K562 (cell line): ENCODE data around the gene SLC45A3. TPM values are rescaled to one million over a fixed set of nuclear protein-coding genes. Genes with fewer than 3 reads are reported as not detected.
A peak's percentile ranks its signal among the peaks of the same experiment; 100 is the strongest.

Experiments
- ATAC-seq: fragments of 200-7000 bp; cut with Tn5 transposase; 3 replicates; pipeline ENCODE4 v1.9.1; 2020; ENCODE audit warnings: moderate library complexity
- BruUV-seq: library from RNA; stranded (reverse); fragments of 400-500 nt; replicated peaks from 2 replicates; lab custom pipeline; 2021; lab: Mats Ljungman, UMichigan
- CTCF ChIA-PET: fragments of 300-600 bp; formaldehyde crosslinking; extraction: SDS; loops from one replicate; lab custom pipeline; 2021; ENCODE audit warnings: low intra/inter-chr PET ratio; lab: Yijun Ruan, JAX
- POLR2A ChIA-PET: fragments of 300-600, 350-650 bp; sonication (Branson Sonifier 250); formaldehyde crosslinking; extraction: SDS; loops from one replicate; lab custom pipeline; 2021; ENCODE audit warnings: antibody characterized with exemption, inconsistent platforms; lab: Yijun Ruan, JAX
- DNase-seq, 4 experiments: peaks; one replicate each; pipeline versions ENCODE4 v3.0.0 to v3.0.0-alpha.2; 2011 to 2018; ENCODE audit warnings: low spot score in 3 of 4, mixed read lengths in 3 of 4; ENCODE audit errors: extremely low read depth in 1 of 4
- FAIRE-seq: peaks from 2 replicates; lab custom pipeline; 2011; peaks lifted over from hg19 to GRCh38; lab: Jason Lieb, UNC
- H2AFZ ChIP-seq: 2 replicates; pipeline ENCODE4 v1.6.0; 2011; ENCODE audit warnings: low read depth, low read length, control low read depth, inconsistent platforms
- H3K27ac ChIP-seq: fragments of 200-600 bp; 3 replicates; pipeline ENCODE4 v1.8.0; 2011; ENCODE audit warnings: low read depth, mild to moderate bottlenecking, control low read depth, inconsistent platforms, low read length, moderate library complexity, mixed read lengths; ENCODE audit errors: extremely low read depth
- H3K27me3 ChIP-seq, 2 experiments: fragments of 300-600 bp in 1 of 2; 2 replicates in 1 of 2; 3 replicates in 1 of 2; pipeline versions ENCODE4 v1.6.0 to v1.8.0; 2011; ENCODE audit warnings: inconsistent platforms in 2 of 2, low read length in 2 of 2, mild to moderate bottlenecking in 1 of 2, mixed read lengths in 1 of 2, moderate library complexity in 1 of 2; ENCODE audit not compliant: control insufficient read depth in 2 of 2, insufficient read depth in 2 of 2
- H3K36me3 ChIP-seq: fragments of 300-600 bp; 3 replicates; pipeline ENCODE4 v1.8.0; 2011; ENCODE audit warnings: mild to moderate bottlenecking, low read length, inconsistent platforms; ENCODE audit not compliant: control insufficient read depth, insufficient read depth
- H3K4me1 ChIP-seq, 2 experiments: fragments of 200-600 bp in 1 of 2; replicated peaks in 1 of 2; 2 replicates in 1 of 2; 3 replicates in 1 of 2; pipeline versions ENCODE4 v1.5.1 to v1.8.0; 2011; ENCODE audit warnings: inconsistent platforms in 2 of 2, low read length in 2 of 2, mild to moderate bottlenecking in 1 of 2, mixed read lengths in 1 of 2, moderate library complexity in 1 of 2; ENCODE audit not compliant: control insufficient read depth in 2 of 2, insufficient read depth in 2 of 2
- H3K4me2 ChIP-seq: 2 replicates; pipeline ENCODE4 v1.6.1; 2011; ENCODE audit warnings: low read length, control low read depth, inconsistent platforms, mixed read lengths; ENCODE audit not compliant: insufficient read depth
- H3K4me3 ChIP-seq: fragments of 200-600 bp; sonication (generic), shearing (Covaris generic); 2 replicates; pipeline ENCODE4 v1.5.1; 2016; ENCODE audit warnings: control low read depth, inconsistent platforms
- H3K79me2 ChIP-seq: fragments of 200-600 bp; 3 replicates; pipeline ENCODE4 v1.8.0; 2011; ENCODE audit warnings: low read length, inconsistent platforms; ENCODE audit not compliant: control insufficient read depth, insufficient read depth
- H3K9ac ChIP-seq, 2 experiments: 2 replicates each; pipeline versions ENCODE4 v1.6.0 to v1.6.1; 2011; ENCODE audit warnings: low read depth in 2 of 2, low read length in 2 of 2, control low read depth in 1 of 2, inconsistent platforms in 1 of 2, mild to moderate bottlenecking in 1 of 2, mixed read lengths in 1 of 2; ENCODE audit not compliant: insufficient read depth in 1 of 2
- H3K9me1 ChIP-seq: one replicate; pipeline ENCODE4 v1.6.0; 2011; ENCODE audit warnings: inconsistent platforms, mild to moderate bottlenecking, low read length, moderate library complexity; ENCODE audit not compliant: control insufficient read depth, insufficient read depth
- H3K9me3 ChIP-seq: replicated peaks from 2 replicates; pipeline ENCODE4 v1.5.1; 2011; ENCODE audit warnings: low read depth, low read length, inconsistent platforms; ENCODE audit not compliant: control insufficient read depth, insufficient read depth
- H4K20me1 ChIP-seq: replicated peaks from 2 replicates; pipeline ENCODE4 v1.6.1; 2011; ENCODE audit warnings: low read length, inconsistent platforms, mixed read lengths; ENCODE audit not compliant: control insufficient read depth, insufficient read depth
- BDP1 ChIP-seq: IDR thresholded peaks from 3 replicates; pipeline ENCODE4 v1.6.1; 2011; ENCODE audit not compliant: insufficient read length, insufficient read depth
- FOXM1 ChIP-seq, 2 experiments: fragments of 450-650 bp in 1 of 2; sonication (generic) in 1 of 2; formaldehyde crosslinking in 1 of 2; IDR thresholded peaks; 2 replicates each; pipeline versions ENCODE4 v1.6.1 to v1.9.0; 2017 to 2022; ENCODE audit warnings: low read depth in 2 of 2, mild to moderate bottlenecking in 2 of 2, missing genetic modification reagents in 1 of 2, moderate library complexity in 1 of 2
- LARP7 ChIP-seq: fragments of 450-650 bp; IDR thresholded peaks from 2 replicates; pipeline ENCODE4 v1.6.1; 2016
- RBM17 ChIP-seq: fragments of 200-400 bp; formaldehyde crosslinking; IDR thresholded peaks from 2 replicates; pipeline ENCODE4 v1.6.1; 2017; ENCODE audit warnings: low read depth, mild to moderate bottlenecking, low read length, borderline replicate concordance
- XRCC5 ChIP-seq: fragments of 200-400 bp; formaldehyde crosslinking; IDR thresholded peaks from 2 replicates; pipeline ENCODE4 v1.6.1; 2017; ENCODE audit warnings: low read depth, mild to moderate bottlenecking, low read length
- ZBTB49 ChIP-seq: sonication (generic); formaldehyde crosslinking; IDR thresholded peaks from 2 replicates; pipeline ENCODE4 v1.8.0; 2022; ENCODE audit warnings: missing genetic modification reagents, mild to moderate bottlenecking, borderline replicate concordance
- ZNF253 ChIP-seq: fragments of 250-450 bp; sonication (Bioruptor Pico); conservative IDR thresholded peaks from 2 replicates; pipeline ENCODE4 v1.6.1; 2021; ENCODE audit warnings: mild to moderate bottlenecking
- ZNF79 ChIP-seq: fragments of 250-450 bp; sonication (Bioruptor Pico); IDR thresholded peaks from 2 replicates; pipeline ENCODE4 v1.4.0; 2020; ENCODE audit warnings: low read depth, mild to moderate bottlenecking, moderate library complexity
- WGBS: fragments of 100-300 bp; shearing (Covaris generic); methylation state at CpG from one replicate; pipeline ENCODE4 v1.1.6; 2016; ENCODE audit warnings: low coverage, mixed read lengths; ENCODE audit not compliant: insufficient coverage; ENCODE audit errors: missing lambda C conversion rate; 5-methylcytosine and 5-hydroxymethylcytosine counted together
- in situ Hi-C: fragments of 300-500 bp; cut with MboI; formaldehyde crosslinking; loops from 4 replicates; pipeline ENCODE4 v1.15.0; 2018; ENCODE audit warnings: inconsistent platforms, mixed read lengths
- intact Hi-C: fragments of 100-400 bp; cut with micrococcal nuclease; formaldehyde crosslinking; loops from 2 replicates; pipeline ENCODE4 v1.14.2; 2022
- polyA plus RNA-seq, 8 experiments: library from polyadenylated mRNA; depleted of rRNA in 4 of 8; stranded (reverse) in 5 of 8; unstranded in 3 of 8; fragments of >200 nt; fragmentation: Nextera tagmentation in 2 of 8; fragmentation: Illumina TruSeq in 1 of 8; extraction: Ambion mirVana in 2 of 8; extraction: Trizol in 1 of 8; gene quantifications; 2 replicates each; pipeline versions ENCODE4 v1.2.1 to v1.2.3, GENCODE V29; 2011 to 2014; ENCODE audit warnings: inconsistent platforms in 1 of 8, missing spikeins in 1 of 8
- total RNA-seq, 7 experiments: library from RNA; depleted of rRNA in 6 of 7; stranded (reverse); fragments of >200 nt in 6 of 7; fragmentation: Illumina TruSeq in 2 of 7; extraction: Trizol in 2 of 7; gene quantifications; 2 replicates each; pipeline versions ENCODE4 v1.2.1 to v1.2.3, GENCODE V29; 2011 to 2021; ENCODE audit warnings: low replicate concordance in 1 of 7
- TF ChIP-seq, protein P1 (sequence below): sonication (generic); formaldehyde crosslinking; IDR thresholded peaks from 2 replicates; pipeline ENCODE4 v1.8.0; 2023; ENCODE audit warnings: mild to moderate bottlenecking, missing genetic modification reagents
- TF ChIP-seq, protein P2 (sequence below): fragments of 150-350 bp; conservative IDR thresholded peaks from 2 replicates; pipeline ENCODE4 v1.6.1; 2014; ENCODE audit warnings: low read length

Gene SLC45A3
- total and polyA plus RNA-seq, 9 of the 15 experiments (the other 6 are each of a cell fraction or from before 2014, with no cell fraction given) = 0.06 to 3.3 (median 1.3) TPM

- Histone ChIP-seq H3K27ac (no peak overlapping the region), H3K9ac (no peak overlapping the region), H3K36me3 (peaks cover 41% of the 10 kb centered on the region), H3K27me3 (no peaks in the 10 kb centered on the region), H3K9me1 (no peaks in the 10 kb centered on the region), H3K79me2 (no peaks in the 10 kb centered on the region), H3K4me3 (no peak overlapping the region), H4K20me1 (no peaks in the 10 kb centered on the region; the same call in 1 of the 2 replicates), H3K4me1 (peaks cover 4 to 19% of the 10 kb centered on the region in 2 experiments; a peak in 4 of 5 replicates), H2AFZ (no peak overlapping the region), H3K9me3 (no peaks in the 10 kb centered on the region), H3K4me2 (no peak overlapping the region)
- in situ Hi-C loops (loop anchor here (5.0 kb wide), 1 partner anchor 118 kb away; no protein-coding TSS in a partner anchor), intact Hi-C loops (loop anchor here (1.0 kb wide), 5 partner anchors 38 to 181 kb away; no protein-coding TSS in a partner anchor)
- DNase-seq = no peak
- CTCF ChIA-PET = interaction anchor here (0.6 to 6.0 kb wide), 6 partner anchors 38 to 119 kb away, joined by 3 to 81 read pairs (median 7); no protein-coding TSS in a partner anchor
- POLR2A ChIA-PET = interaction anchor here (0.8 to 7.5 kb wide), 9 partner anchors 10 to 119 kb away, joined by 3 to 46 read pairs (median 6); no protein-coding TSS in a partner anchor
- FAIRE-seq = no peak
- 21% methylated on average over 1 of the region's 1 CpG for WGBS
- ATAC-seq = no peak
- BruUV-seq = no TSS peak
- TF ChIP-seq, protein P1, sequence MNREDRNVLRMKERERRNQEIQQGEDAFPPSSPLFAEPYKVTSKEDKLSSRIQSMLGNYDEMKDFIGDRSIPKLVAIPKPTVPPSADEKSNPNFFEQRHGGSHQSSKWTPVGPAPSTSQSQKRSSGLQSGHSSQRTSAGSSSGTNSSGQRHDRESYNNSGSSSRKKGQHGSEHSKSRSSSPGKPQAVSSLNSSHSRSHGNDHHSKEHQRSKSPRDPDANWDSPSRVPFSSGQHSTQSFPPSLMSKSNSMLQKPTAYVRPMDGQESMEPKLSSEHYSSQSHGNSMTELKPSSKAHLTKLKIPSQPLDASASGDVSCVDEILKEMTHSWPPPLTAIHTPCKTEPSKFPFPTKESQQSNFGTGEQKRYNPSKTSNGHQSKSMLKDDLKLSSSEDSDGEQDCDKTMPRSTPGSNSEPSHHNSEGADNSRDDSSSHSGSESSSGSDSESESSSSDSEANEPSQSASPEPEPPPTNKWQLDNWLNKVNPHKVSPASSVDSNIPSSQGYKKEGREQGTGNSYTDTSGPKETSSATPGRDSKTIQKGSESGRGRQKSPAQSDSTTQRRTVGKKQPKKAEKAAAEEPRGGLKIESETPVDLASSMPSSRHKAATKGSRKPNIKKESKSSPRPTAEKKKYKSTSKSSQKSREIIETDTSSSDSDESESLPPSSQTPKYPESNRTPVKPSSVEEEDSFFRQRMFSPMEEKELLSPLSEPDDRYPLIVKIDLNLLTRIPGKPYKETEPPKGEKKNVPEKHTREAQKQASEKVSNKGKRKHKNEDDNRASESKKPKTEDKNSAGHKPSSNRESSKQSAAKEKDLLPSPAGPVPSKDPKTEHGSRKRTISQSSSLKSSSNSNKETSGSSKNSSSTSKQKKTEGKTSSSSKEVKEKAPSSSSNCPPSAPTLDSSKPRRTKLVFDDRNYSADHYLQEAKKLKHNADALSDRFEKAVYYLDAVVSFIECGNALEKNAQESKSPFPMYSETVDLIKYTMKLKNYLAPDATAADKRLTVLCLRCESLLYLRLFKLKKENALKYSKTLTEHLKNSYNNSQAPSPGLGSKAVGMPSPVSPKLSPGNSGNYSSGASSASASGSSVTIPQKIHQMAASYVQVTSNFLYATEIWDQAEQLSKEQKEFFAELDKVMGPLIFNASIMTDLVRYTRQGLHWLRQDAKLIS (CRISPR knock-in tag) = no peak
- TF ChIP-seq ZNF79 (CRISPR knock-in tag) = 0 out of 2 replicates have a peak, but pooled peaks have one; percentile 31
- TF ChIP-seq FOXM1 (IDR thresholded peaks at IDR 0.05; ENCODE audit: low read depth) = no peak
- no peak for TF ChIP-seq FOXM1 (CRISPR knock-in tag; IDR thresholded peaks at IDR 0.05; ENCODE audit: low read depth)
- TF ChIP-seq LARP7 = no peak
- TF ChIP-seq, protein P2, sequence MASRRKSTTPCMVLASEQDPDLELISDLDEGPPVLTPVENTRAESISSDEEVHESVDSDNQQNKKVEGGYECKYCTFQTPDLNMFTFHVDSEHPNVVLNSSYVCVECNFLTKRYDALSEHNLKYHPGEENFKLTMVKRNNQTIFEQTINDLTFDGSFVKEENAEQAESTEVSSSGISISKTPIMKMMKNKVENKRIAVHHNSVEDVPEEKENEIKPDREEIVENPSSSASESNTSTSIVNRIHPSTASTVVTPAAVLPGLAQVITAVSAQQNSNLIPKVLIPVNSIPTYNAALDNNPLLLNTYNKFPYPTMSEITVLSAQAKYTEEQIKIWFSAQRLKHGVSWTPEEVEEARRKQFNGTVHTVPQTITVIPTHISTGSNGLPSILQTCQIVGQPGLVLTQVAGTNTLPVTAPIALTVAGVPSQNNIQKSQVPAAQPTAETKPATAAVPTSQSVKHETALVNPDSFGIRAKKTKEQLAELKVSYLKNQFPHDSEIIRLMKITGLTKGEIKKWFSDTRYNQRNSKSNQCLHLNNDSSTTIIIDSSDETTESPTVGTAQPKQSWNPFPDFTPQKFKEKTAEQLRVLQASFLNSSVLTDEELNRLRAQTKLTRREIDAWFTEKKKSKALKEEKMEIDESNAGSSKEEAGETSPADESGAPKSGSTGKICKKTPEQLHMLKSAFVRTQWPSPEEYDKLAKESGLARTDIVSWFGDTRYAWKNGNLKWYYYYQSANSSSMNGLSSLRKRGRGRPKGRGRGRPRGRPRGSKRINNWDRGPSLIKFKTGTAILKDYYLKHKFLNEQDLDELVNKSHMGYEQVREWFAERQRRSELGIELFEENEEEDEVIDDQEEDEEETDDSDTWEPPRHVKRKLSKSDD = no peak
- no peak for TF ChIP-seq RBM17
- TF ChIP-seq ZNF253 = no peak
- TF ChIP-seq XRCC5 = no peak
- peak; percentile 17 for TF ChIP-seq BDP1
- TF ChIP-seq ZBTB49 (CRISPR knock-in tag) = 0 out of 2 replicates have a peak, but pooled peaks have one; percentile 41
Observed at GRCh38 chr1:205710201-205711062, 30.1 kb upstream of the SLC45A3 start.
